ENCODE data around the gene AP2B1.

- TF ChIP-seq POLR2A (IDR thresholded peaks at IDR 0.05; ENCODE audit: low read length) (no peak), GATA1 (IDR thresholded peaks at IDR 0.05; ENCODE audit: low read depth, low read length) (no peak)
These were observed 121.8 kb downstream of the AP2B1 start for GRCh38 chr17:35708951-35709350.

Data from erythroblast (primary cell).